Mucosa of descending colon (tissue), 3 donors: ENCODE results near the gene GSTM5. TPM values are rescaled to one million over a fixed set of nuclear protein-coding genes. Genes with fewer than 3 reads are reported as not detected.
"Not testable (repeated sequence)": the region's sequence is repeated elsewhere in the genome, so short reads cannot be mapped to it uniquely, and the experiment has no call there.

Source experiments
- ATAC-seq: fragments of 200-7000 bp; cut with Tn5 transposase; one replicate; pipeline ENCODE4 v1.9.1; 2020; ENCODE audit warnings: mild to moderate bottlenecking, moderate library complexity
- DNase-seq, 3 donors: peaks; one replicate each; pipeline ENCODE4 v3.0.0-alpha.2; 2020
- H3K36me3 ChIP-seq: fragments of 200-600 bp; one replicate; pipeline ENCODE4 v1.8.0; 2021; ENCODE audit warnings: low read depth, mild to moderate bottlenecking
- H3K4me1 ChIP-seq: fragments of 200-600 bp; one replicate; pipeline ENCODE4 v1.8.0; 2021; ENCODE audit warnings: low read depth, mild to moderate bottlenecking
- H3K4me3 ChIP-seq: fragments of 200-600 bp; one replicate; pipeline ENCODE4 v1.8.0; 2021; ENCODE audit warnings: mild to moderate bottlenecking
- H3K9me3 ChIP-seq: fragments of 200-600 bp; one replicate; pipeline ENCODE4 v1.8.0; 2021; ENCODE audit warnings: mild to moderate bottlenecking
- intact Hi-C, 2 donors: fragments of 100-400 bp; cut with DNase I in 1 of 2; cut with micrococcal nuclease in 1 of 2; formaldehyde crosslinking; loops; one replicate each; pipeline versions ENCODE4 v1.11.0 to v1.11.1; 2022; cut with DNase I, micrococcal nuclease
- long read RNA-seq, 2 donors: library from polyadenylated mRNA; unstranded; transcript quantifications; one replicate each; pipeline ENCODE4 v2.0.0, GENCODE V29; 2019 to 2021
- total RNA-seq, 3 donors: library from RNA; stranded (reverse); fragmentation: NEBNext Ultra II Directional in 2 of 3; extraction: Animal tissue kit (Norgen Biotek cat#: 25700) in 2 of 3; gene quantifications; one replicate each; pipeline versions ENCODE4 v1.2.1 to v1.2.4, GENCODE V29; 2021 to 2023
- TF ChIP-seq, protein P1 (sequence below): fragments of 200-600 bp; IDR thresholded peaks from one replicate; pipeline ENCODE4 v1.8.0; 2022; ENCODE audit warnings: antibody characterized with exemption, mild to moderate bottlenecking
- donor health status: DM: no; HTN: no; CAD: no; lungs with moderate emphysema.
- donor health status: DM: no; HTN: no; CAD: no.
- donor health status: DM: no; HTN: yes; CAD: no.

The GSTM5 gene
- 1 to 10 TPM; 2.5 to 6.1 (median 4.8) TPM for total RNA-seq
- long read RNA-seq, donor 1, transcript GSTM5-201 (8 exons, 1,555 nt): major isoform, 6 of 9 reads
- long read RNA-seq, donor 1, partial matches to known transcripts: 0 of 9 reads
- long read RNA-seq, donor 1, other reads (novel, unspliced or antisense): 3 of 9 reads
- long read RNA-seq, donor 2, partial matches to known transcripts: 0 of 4 reads
- long read RNA-seq, donor 2, other reads (novel, unspliced or antisense): 1 of 4 reads

DNA sequence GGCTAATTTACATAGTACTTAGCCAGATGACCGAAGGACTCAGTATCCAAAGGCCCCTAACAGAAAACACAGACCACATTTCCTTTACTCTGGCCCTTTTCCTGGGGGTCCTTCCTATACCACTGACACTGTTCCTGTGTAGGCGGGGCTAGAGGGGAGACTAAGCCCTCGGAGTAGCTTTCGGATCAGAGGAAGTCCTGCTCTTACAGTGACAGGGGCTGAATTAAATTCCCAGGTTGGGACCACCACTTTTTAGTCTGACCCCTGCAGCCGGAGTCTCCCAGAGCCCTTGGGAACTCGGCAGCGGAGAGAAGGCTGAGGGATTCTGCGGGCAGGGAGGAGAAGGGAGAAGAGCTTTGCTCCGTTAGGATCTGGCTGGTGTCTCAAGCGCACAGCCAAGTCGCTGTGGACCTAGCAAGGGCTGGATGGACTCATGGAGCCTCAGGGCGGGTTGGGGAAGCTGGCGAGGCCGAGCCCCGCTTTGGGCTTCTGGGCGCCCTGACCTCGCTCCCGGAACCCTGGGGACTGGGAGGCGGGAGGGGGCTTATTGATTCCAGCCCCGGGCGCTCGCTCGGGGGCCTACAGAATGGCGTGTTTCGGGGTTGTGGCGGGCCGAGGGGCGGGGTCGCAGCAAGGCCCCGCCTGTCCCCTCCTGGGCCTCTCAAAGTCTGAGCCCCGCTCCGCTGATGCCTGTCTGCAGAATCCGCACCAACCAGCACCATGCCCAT is at the start of gene GSTM5:
GSTM5 (plus strand) TSS at position 659 of the 728 bp plus-strand sequence; CDS start at position 721, 62 bp downstream.
- H3K4me1 ChIP-seq, intact Hi-C loops, H3K36me3 ChIP-seq, H3K4me3 ChIP-seq, H3K9me3 ChIP-seq: not testable (repeated sequence)
- ATAC-seq (peak; percentile 33), DNase-seq (peak in 1 of 3 donors; percentile 30)

DNA sequence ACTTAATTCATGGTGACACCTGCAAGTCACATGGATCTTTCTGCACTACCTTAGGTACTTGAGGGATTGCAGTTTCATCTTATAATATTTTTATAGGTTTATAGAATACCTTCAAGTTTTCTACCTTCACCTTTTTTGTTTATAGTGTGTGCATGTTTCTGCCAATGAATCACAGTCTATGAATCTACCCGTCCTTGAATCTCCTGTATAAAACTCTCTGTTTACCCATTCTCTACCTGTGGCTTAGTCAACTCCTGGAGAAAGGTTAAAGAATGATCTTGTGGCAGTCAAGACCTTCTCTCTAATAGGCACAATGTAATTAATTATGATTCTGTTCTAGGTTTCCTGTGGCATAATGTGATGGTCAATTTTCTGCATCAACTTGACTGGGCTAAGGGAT is 47.4 kb upstream of the GSTM5 start:
- ATAC-seq: no peak
- TF ChIP-seq, protein P1, sequence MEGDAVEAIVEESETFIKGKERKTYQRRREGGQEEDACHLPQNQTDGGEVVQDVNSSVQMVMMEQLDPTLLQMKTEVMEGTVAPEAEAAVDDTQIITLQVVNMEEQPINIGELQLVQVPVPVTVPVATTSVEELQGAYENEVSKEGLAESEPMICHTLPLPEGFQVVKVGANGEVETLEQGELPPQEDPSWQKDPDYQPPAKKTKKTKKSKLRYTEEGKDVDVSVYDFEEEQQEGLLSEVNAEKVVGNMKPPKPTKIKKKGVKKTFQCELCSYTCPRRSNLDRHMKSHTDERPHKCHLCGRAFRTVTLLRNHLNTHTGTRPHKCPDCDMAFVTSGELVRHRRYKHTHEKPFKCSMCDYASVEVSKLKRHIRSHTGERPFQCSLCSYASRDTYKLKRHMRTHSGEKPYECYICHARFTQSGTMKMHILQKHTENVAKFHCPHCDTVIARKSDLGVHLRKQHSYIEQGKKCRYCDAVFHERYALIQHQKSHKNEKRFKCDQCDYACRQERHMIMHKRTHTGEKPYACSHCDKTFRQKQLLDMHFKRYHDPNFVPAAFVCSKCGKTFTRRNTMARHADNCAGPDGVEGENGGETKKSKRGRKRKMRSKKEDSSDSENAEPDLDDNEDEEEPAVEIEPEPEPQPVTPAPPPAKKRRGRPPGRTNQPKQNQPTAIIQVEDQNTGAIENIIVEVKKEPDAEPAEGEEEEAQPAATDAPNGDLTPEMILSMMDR: no peak
- Histone ChIP-seq H3K4me1 (peaks cover 3% of the 10 kb centered on the region), H3K36me3 (no peaks in the 10 kb centered on the region), H3K4me3 (no peak overlapping the region), H3K9me3 (no peaks in the 10 kb centered on the region)
- DNase-seq: no peak
- intact Hi-C loops: no loop called here

DNA sequence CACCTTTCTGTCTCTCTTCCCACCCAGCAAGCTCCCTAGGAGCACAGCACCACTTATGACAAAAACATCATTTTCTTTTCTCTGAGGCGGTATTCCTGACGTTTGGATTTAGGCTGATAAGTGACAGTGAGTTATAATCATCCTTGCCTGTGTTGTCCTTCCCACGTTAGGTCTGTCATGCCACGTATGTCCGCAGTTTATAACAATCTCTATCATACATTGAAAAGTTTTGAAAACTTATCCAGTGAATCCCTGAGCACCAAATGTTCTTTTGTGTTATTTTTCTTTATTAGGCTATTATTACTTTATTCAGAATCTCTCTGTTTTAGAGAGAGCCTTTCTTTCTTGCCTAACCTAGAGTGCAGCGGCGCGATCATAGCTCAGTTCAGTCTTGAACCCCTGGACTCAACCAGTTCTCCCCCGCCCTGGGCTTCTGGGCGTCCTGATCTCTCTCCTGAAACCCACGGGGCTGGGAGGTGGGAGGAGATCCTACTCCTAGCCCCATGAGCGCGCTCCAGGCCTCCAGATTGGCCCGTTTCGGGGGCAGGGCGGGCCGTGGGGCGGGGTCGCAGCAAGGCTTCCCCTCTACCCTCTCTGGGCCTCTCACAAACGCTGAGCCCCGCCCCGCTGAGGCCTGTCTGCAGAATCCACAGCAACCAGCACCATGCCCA is 44.5 kb upstream of the GSTM5 start, which contains the start of gene GSTM2:
GSTM2 (plus strand) TSS at position 606 of the 671 bp plus-strand sequence; CDS start at position 665, 59 bp downstream.
- H3K4me1 ChIP-seq: peaks cover 3% of the 10 kb centered on the region
- intact Hi-C loops: no loop called here
- DNase-seq (peak; percentile 86 to 92 (median 91)), ATAC-seq (peak; percentile 98)
- no peak within 1 kb of the TSS for H3K4me3 ChIP-seq
- H3K9me3 ChIP-seq: no peaks in the 10 kb centered on the region
- TF ChIP-seq, protein P1: no peak
- no peaks in the 10 kb centered on the region for H3K36me3 ChIP-seq

DNA sequence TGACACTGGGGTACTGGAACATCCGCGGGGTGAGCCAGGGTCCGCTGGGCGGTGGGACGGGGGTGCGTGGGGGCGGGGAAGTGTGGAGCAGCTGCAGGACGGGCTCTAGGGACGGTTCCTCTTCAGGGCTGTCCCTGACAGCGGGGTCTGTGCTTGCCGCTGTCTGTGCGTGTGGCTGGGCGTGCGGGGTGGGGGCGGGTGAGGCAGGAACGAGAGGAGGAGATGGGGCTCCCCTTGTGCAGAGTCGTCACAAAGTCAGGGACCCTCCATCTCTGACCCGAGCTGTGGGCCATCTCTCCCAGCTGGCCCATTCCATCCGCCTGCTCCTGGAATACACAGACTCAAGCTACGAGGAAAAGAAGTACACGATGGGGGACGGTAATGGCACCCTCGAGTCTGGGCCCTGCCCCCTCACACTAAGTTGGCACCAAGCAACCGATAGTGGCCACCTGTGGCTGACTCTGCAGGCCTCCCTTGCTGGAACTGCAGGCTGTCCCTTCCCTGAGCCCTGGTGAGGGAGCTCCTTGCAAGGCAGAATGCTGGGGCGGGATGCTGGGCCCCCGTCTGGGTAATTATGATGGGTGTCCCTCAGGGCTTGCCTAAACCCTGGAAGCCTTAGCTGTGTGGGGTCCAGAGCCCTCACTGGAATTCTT is 43.8 kb upstream of the GSTM5 start:
- ATAC-seq: peak; percentile 14
- H3K36me3 ChIP-seq: no peaks in the 10 kb centered on the region
- no peaks in the 10 kb centered on the region for H3K9me3 ChIP-seq
- no peak overlapping the region for H3K4me3 ChIP-seq
- intact Hi-C loops: no loop called here
- TF ChIP-seq, protein P1: no peak
- no peak for DNase-seq
- peaks cover 3% of the 10 kb centered on the region for H3K4me1 ChIP-seq

DNA sequence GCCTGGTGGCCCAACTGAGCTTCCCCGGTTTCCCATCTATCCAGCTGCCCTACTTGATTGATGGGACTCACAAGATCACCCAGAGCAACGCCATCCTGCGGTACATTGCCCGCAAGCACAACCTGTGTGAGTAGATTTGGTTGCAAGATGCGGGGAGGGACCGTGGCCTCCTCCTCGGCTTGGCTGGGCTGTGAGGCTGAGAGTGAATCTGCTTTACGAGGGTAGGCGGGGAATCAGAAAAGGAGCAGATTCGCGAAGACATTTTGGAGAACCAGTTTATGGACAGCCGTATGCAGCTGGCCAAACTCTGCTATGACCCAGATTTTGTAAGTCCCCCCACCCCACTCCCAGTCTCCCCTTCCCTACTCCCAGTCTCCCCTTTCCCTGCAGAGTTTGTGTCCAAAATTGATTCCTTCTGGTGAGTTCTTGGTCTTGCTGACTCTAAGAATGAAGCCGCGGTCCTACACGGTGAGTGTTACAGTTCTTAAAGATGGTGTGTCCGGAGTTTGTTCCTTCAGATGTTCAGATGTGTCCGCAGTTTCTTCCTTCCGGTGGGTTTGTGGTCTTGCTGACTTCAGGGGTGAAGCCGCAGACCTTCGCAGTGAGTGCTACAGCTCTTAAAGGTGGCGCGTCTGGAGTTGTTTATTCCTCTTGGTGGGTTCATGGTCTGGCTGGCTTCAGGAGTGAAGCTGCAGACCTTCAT is 42.7 kb upstream of the GSTM5 start:
- no peak for ATAC-seq
- intact Hi-C loops: no loop called here
- Histone ChIP-seq H3K4me3 (no peak overlapping the region), H3K9me3 (no peaks in the 10 kb centered on the region), H3K36me3 (no peaks in the 10 kb centered on the region), H3K4me1 (peaks cover 3% of the 10 kb centered on the region)
- no peak for DNase-seq
- TF ChIP-seq, protein P1: no peak

DNA sequence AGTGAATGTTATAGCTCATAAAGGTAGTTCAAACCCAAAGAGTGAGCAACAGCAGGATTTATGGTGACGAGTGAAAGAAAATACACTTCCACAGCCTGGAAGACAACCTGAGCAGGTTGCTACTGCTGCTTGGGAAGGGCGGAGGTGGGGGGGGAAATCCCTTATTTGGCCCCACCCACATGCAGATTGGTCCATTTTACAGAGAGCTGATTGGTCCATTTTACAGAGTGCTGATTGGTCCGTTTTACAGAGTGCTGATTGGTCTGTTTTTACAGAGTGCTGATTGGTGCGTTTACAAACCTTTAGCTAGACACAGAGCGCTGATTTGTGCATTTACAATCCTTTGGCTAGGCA is 42.1 kb upstream of the GSTM5 start:
- DNase-seq, H3K4me1 ChIP-seq, ATAC-seq, H3K4me3 ChIP-seq, intact Hi-C loops, H3K36me3 ChIP-seq, H3K9me3 ChIP-seq: not testable (repeated sequence)
